HG02763 (cell line): ENCODE results near the gene IMMP2L.
A peak's percentile ranks its signal among the peaks of the same experiment; 100 is the strongest.
"Not testable (repeated sequence)": the region's sequence is repeated elsewhere in the genome, so short reads cannot be mapped to it uniquely, and the experiment has no call there.

ENCODE experiments used
- ATAC-seq: cut with Tn5 transposase; IDR thresholded peaks from one replicate; pipeline ENCODE4 v1.9.1; 2021; ENCODE audit warnings: mild to moderate bottlenecking, moderate library complexity; ENCODE audit not compliant: unreplicated experiment

Gene IMMP2L

DNA sequence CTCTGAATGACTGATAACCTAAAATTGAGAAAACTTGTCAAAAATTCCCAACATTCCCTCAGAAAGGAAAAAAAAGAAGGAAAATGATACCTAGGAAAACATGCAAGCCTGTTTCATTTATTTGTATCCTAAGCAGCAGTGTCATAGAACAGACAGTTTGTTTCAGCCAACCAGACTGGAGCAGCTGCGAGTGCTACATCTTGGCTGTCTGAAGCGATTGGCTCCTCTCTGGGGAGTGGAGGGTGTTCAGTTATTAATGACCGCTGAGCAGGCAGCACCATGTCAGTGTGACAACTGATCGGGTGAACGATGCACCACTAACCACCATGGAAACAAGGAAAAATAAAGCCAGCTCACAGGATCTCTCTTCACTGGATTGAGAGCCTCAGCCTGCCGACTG is 471.4 kb downstream of the IMMP2L start, which contains the start of gene LRRN3:
Gene LRRN3, plus strand, starts transcription at position 282 of the 400 bp plus-strand sequence. CDS start 31,646 bp downstream, outside the sequence.
- no peak for ATAC-seq

- peak; percentile 43 for ATAC-seq
Measured at GRCh38 chr7:111089822-111090426, 472.4 kb downstream of the IMMP2L start.

- ATAC-seq = no peak
Measured at GRCh38 chr7:111088328-111088727, 474.0 kb downstream of the IMMP2L start.

DNA sequence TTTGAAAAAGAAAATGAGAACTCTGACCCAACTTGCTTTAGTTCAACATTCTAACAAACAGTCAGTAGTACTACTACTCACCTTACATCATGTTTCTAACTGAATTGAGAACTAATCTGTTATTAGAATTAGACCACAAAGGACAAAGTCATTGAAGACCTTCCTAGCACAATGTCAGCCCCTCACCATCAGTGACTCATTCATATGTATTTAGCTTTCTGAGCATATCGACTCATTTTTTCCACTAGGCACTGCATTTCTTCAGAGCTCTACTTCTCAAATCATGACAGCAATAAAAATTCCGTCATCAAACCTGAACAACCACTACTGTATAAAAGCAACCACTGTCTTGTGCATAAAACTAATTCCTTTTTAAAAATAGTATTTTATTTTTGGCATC is 475.8 kb downstream of the IMMP2L start:
- no peak for ATAC-seq

GRCh38 chr7:111085356-111085755 is 476.9 kb downstream of the IMMP2L start:
- no peak for ATAC-seq

- peak; percentile 99 for ATAC-seq
Measured at GRCh38 chr7:111083413-111083812, 478.9 kb downstream of the IMMP2L start.

DNA sequence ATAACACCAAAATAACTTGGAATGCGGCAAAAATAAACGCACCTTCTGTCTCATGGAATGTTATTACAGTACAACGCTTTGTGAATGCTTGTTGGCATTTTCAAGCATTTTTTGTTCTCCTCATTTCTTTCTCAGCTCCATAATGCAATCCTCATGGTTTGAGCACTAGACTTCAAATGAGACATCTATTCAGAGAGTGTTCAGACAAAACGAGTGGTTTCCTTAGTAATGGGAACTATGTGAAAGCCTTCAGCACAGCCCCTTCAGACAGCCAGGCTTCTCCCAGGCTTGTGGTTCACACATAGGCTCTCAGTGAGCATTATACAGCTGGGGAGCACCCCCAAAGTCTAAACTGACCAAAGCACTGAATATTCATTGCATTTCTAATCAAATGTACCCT is 479.9 kb downstream of the IMMP2L start:
- no peak for ATAC-seq

GRCh38 chr7:111081546-111082267 is 480.6 kb downstream of the IMMP2L start:
- no peak for ATAC-seq

- no peak for ATAC-seq
Measured at GRCh38 chr7:111080495-111081105, 481.7 kb downstream of the IMMP2L start.

DNA sequence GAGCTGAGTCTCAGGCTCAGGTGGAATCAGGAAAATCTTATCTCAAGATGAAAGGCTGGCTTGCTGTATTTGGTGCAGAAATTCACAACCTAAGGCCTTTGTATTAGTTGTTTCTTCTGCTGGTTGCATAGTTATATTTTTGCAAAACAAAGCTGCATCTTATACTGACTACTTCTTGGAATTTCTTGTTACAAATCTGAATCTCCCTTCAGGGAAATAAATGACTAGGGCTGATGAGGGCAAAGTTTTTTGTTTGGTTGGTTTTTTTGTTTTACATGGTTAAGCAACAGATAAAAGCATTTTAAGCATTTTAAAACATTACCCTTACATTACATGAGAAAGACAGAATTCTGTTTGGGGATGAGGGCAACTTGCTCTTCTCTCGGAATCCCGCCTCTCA is 485.3 kb downstream of the IMMP2L start:
- ATAC-seq = no peak

DNA sequence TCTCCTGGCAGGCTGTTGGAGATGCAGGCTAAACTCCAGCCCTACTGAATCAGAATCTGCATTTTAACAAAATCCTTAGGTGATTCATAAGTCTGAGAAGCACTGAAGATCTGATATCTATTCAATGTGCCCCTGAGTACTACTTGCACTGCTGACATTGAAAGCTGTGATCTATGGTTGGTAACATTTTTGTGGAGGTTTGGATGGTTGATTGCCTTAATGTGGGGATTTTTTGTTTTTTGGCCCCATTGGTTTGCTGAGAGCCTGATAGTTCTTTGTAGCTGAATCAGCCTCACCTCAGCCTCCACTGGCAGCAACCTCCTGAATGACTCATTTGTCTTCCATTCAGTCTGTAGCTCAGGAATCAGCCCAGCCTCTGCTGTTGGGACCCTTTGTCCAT is 486.1 kb downstream of the IMMP2L start:
- no peak for ATAC-seq

DNA sequence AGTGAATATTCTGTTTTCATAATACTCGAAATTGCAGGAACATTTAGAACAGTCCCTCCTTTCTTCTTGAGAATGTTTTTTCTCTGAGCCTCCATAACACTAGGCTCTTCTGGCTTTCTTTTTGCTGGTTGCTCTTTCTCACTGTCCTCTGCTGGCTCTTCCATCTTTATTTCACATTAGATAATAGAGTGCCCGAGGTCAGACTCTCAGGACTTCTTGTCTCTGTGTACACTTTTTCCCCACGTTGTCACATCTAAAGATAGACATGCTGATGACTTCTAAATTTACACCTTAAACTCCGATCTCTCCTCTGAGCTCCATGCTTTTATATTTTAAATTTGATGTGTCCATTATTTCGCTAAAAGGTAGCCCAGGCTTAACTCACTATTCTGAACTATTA is 486.8 kb downstream of the IMMP2L start:
- ATAC-seq = no peak

DNA sequence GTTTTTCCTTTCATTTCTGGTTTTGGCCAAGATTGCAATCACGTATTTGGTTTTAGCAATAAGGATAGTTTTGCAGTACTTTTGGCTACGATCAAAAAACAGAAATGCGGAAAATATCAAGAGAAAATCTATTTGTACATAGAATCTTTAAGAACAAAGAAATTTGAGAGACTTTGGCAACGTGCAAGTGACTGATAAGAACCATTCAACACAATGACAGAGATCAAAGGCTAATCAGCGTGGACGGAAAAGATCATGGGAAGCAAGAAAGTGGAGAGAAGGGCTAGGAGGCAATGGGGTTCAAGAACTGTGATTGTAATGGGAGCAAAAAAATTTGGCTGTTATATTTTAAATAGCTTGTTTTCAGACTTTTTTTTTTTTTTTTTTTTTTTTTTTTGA is 487.5 kb downstream of the IMMP2L start:
- no peak for ATAC-seq

GRCh38 chr7:111074071-111074747 is 488.1 kb downstream of the IMMP2L start:
- no peak for ATAC-seq

DNA sequence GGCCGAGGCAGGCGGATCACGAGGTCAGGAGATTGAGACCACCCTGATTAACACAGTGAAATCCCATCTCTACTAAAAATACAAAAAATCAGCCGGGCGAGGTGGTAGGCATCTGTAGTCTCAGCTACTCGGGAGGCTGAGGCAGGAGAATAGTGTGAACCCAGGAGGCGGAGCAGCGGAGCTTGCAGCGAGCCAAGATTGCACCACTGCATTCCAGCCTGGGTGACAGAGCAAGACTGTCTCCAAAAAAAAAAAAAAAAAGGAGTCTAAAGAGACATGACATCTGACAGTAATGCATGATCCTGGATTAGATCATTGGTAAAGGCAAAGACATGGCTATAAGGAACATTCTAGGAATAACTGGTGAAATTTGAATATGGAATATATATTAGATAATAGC is 489.6 kb downstream of the IMMP2L start:
- not testable (repeated sequence) for ATAC-seq

GRCh38 chr7:111071556-111071955 is 490.7 kb downstream of the IMMP2L start:
- no peak for ATAC-seq

DNA sequence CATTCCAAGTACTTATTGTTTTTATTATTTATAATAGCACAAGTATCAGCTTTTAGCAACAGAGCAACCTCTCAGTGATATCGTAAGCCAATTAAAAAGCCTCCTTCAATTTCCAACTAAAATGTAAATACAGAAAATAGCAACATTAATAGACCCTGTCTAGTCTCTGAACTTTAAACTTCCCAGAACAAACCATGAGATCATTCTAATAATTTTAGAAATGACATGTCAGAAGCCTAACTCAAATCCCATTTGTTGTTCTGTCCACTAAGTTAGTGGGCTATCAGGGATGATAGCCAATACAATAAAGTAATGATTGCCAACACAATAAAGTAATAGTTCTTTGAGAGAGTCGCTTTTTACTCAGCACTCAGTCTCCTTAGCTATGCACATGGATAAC is 493.7 kb downstream of the IMMP2L start:
- ATAC-seq = no peak

- ATAC-seq = no peak
Measured at GRCh38 chr7:111067682-111068081, 494.6 kb downstream of the IMMP2L start.

- no peak for ATAC-seq
Measured at GRCh38 chr7:111067251-111067650, 495.0 kb downstream of the IMMP2L start.

DNA sequence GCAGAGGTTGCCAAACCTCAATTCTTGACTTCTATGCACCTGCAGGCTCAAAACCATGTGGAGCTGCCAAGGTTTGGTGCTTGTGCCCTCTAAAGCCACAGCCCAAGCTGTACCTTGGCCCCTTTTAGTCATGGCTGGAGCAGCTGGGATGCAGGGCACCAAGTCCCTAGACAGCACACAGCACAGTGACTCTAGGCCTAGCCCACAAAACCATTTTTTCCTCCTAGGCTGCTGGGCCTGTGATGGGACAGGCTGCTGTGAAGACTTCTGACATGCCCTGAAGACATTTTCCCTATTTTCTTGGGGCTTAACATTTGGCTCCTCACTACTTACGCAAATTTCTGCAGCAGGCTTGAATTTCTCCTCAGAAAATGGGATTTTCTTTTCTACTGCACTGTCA is 499.1 kb downstream of the IMMP2L start:
- ATAC-seq = no peak

DNA sequence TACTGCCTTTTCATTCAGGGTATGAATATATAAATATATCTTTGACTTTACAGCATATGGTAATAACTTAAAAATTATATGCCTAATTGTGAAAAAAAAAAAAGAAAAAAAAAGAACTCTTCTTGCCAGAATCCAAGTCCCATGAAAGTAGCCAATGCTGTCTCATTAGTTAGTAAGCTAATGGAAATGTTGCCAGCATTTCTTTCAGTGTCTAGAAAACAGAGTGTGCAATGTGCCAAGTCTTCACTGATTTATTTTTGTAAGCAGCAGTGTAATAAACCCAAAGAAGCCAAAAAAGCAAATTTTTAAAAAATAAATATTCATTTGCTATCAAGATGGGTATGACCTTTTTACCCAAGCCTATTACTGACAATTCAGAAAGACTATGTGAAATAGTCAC is 502.5 kb downstream of the IMMP2L start:
- ATAC-seq = no peak

DNA sequence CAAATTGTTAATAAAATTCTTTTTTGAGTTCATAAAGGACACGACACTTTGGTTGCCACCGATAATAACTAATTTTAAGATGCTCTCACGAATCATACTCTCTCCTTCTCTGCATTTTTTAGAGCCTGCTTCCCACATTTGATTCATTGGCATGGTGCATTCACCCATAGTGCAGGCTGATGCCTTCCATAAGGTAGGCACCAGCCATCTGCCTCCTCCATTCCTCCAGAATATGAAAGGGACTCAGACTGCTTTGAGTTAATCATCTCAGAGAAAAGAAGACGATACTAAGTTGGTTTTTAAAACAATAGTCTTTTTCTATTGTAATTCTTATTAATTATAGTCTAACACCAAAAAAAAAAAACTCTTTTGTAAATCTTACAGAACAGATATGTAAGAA is 505.2 kb downstream of the IMMP2L start:
- no peak for ATAC-seq
